ENCODE data around the gene HOXD10. TPM values are rescaled to one million over a fixed set of nuclear protein-coding genes. Genes with fewer than 3 reads are reported as not detected.

The HOXD10 gene
- total and polyA plus RNA-seq, 7 donors = 0.23 to 46.0 (median 10.7) TPM

DNA sequence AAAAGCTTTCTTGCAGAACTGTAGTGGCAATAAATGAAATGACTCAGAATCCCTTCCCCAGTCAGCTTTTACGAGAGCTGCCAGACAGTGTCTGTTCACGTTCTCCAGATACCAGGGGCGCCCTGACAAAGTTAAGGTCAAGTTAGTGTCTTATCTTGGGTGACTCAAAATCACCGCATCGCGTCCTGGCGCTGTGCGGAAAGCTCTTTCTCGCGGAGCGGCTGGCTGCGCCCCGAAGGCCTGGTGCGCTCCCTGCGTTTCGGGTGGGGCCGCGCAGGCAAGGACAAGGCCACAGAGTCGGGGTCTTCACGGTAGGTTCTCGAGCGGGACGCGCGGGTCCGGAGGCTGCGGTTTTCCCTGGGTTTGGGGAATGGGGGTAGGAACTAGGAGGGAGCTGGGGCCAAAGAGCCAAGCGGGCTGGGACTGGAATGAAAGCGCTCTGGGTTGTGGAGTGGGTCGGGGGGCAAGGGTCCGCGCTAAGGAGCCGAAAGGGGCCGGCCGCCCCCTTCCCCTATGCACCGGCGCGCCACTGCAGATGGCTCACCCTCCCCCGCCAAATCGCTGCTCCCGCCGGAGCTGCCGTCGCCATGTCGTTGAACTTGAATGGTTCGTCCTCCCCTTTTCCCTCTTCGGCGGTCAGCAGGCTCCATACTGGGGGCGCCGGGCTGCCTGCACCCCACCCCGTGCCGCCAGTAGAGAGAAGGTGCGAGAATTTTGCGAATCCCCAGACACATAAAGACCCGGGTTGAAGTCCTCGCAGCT lies 12.1 kb upstream of the HOXD10 start:
- intact Hi-C loops (cut with DNase I) = no loop called here
- Histone ChIP-seq H3K27ac (peak overlapping the region in 3 of 4 donors; percentile 92 to 96 (median 95)), H3K36me3 (peaks cover 0 to 6% (median 0%) of the 10 kb centered on the region in 4 donors), H3K4me3 (peak overlapping the region; percentile 59 to 65 (median 60)), H3K4me1 (peaks cover 0 to 66% (median 43%) of the 10 kb centered on the region in 4 donors), H3K27me3 (peaks cover 0 to 83% (median 15%) of the 10 kb centered on the region in 3 donors), H3K9me3 (no peaks in the 10 kb centered on the region)
- TF ChIP-seq POLR2A (IDR thresholded peaks at IDR 0.05) (peak in 1 of 2 donors; percentile 55), POLR2AphosphoS5 (IDR thresholded peaks at IDR 0.05) (peak; percentile 58 to 79 (median 76)), EP300 (IDR thresholded peaks at IDR 0.05) (no peak)
- TF ChIP-seq, protein P1, sequence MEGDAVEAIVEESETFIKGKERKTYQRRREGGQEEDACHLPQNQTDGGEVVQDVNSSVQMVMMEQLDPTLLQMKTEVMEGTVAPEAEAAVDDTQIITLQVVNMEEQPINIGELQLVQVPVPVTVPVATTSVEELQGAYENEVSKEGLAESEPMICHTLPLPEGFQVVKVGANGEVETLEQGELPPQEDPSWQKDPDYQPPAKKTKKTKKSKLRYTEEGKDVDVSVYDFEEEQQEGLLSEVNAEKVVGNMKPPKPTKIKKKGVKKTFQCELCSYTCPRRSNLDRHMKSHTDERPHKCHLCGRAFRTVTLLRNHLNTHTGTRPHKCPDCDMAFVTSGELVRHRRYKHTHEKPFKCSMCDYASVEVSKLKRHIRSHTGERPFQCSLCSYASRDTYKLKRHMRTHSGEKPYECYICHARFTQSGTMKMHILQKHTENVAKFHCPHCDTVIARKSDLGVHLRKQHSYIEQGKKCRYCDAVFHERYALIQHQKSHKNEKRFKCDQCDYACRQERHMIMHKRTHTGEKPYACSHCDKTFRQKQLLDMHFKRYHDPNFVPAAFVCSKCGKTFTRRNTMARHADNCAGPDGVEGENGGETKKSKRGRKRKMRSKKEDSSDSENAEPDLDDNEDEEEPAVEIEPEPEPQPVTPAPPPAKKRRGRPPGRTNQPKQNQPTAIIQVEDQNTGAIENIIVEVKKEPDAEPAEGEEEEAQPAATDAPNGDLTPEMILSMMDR (IDR thresholded peaks at IDR 0.05) = no peak
- peak; percentile 78 for DNase-seq
- WGBS, 2 donors = 4 to 5% methylated on average over 56 of the region's 56 CpGs

DNA sequence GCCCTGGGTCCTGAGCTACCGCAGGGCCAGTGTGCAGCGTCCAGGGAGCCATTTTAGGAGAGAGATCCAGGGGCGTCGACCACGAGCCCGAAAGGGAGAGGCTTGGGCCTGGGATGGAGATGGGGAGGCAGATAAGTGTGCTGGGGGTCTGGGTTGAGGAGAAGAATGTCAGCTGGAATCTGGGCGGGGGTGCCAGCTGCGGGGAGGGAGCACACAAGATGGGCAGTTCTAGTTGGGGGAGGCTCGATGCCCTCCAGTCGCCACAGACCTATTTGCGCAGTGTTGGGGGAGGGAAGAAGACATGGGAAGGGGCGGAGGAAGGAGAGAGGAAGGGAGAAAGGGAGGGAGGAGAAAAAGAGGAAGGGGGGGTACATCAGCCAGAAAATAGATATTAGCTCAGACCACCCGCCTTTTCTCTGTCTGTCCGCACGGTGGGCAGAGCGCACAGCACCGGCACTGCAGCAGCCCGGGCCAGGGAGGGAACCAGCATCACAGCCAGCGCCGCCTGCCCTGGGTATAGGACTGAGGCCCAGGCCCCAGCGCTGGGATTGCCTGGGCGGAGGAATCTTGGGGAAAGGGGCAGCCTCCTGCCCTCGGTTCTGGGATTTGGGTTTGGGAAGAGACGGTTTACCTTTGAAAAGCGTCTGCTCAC lies 11.4 kb upstream of the HOXD10 start:
- H3K9me3 ChIP-seq = no peaks in the 10 kb centered on the region
- H3K27me3 ChIP-seq = peaks cover 0 to 82% (median 13%) of the 10 kb centered on the region in 3 donors
- H3K27ac ChIP-seq = peak overlapping the region in 3 of 4 donors; percentile 92 to 96 (median 95)
- H3K4me3 ChIP-seq = peak overlapping the region; percentile 59 to 65 (median 60)
- intact Hi-C loops (cut with DNase I) = no loop called here
- DNase-seq = peak; percentile 74
- WGBS, 2 donors = 21 to 41% methylated on average over 25 of the region's 25 CpGs
- TF ChIP-seq POLR2AphosphoS5 (IDR thresholded peaks at IDR 0.05) (peak; percentile 55 to 77 (median 70)), EP300 (IDR thresholded peaks at IDR 0.05) (no peak), POLR2A (IDR thresholded peaks at IDR 0.05) (peak; percentile 34 to 37)
- TF ChIP-seq, protein P1 (IDR thresholded peaks at IDR 0.05) = no peak
- peaks cover 0 to 58% (median 44%) of the 10 kb centered on the region in 4 donors for H3K4me1 ChIP-seq
- H3K36me3 ChIP-seq = peaks cover 0 to 12% (median 0%) of the 10 kb centered on the region in 4 donors

DNA sequence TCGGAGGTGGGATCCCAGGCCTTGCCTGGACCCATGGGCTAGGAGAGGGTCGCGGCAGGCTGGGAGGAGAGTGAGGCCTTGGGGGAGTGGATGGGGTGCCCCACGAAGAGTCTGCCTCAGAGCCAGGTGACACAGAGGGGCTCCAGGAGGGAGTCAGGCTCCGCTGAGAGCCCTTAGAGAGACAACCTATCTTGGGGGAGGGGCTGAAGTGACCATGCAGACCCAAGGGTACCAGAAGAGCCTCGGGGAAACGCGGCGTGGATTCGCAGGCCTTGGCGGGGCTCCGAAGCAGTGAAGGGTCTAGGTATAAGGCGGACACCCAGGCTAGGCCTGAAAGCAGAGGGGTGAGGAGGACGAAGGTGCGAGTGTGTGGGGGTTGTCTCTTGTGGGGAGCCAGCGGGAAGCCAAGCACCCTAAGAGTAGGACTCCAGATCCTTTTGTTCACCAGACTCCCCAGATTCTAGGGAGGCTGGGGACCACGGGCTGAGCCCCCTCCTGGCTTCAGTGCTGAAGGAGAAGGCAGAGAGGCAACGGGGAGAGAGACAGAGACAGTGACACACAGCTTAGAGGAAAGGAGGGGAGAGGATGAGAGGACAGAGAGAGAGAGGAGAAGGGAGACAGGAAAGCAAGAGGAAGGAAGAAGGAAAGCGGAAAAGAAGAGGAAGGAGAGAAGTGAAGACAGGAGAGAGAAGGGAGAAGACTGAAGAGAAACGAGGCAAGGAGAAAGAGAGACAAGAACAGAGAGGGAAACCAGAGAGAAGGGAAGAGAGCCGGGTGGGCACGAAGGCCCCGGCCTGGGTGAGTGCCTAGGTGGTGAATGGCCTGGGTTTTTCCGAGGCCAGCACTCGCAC lies 10.6 kb upstream of the HOXD10 start:
- WGBS, 2 donors = 27 to 49% methylated on average over 25 of the region's 25 CpGs
- H3K9me3 ChIP-seq = no peaks in the 10 kb centered on the region
- intact Hi-C loops (cut with DNase I) = no loop called here
- H3K27ac ChIP-seq = peak overlapping the region in 3 of 4 donors; percentile 92 to 96 (median 95)
- DNase-seq = peak; percentile 66
- TF ChIP-seq, protein P1 (IDR thresholded peaks at IDR 0.05) = no peak
- TF ChIP-seq EP300 (IDR thresholded peaks at IDR 0.05) (no peak), POLR2A (IDR thresholded peaks at IDR 0.05) (no peak), POLR2AphosphoS5 (IDR thresholded peaks at IDR 0.05) (no peak)
- H3K4me3 ChIP-seq = peak overlapping the region; percentile 59 to 65 (median 60)
- peaks cover 0 to 18% (median 0%) of the 10 kb centered on the region in 4 donors for H3K36me3 ChIP-seq
- H3K4me1 ChIP-seq = peaks cover 0 to 56% (median 44%) of the 10 kb centered on the region in 4 donors
- H3K27me3 ChIP-seq = peaks cover 0 to 80% (median 6%) of the 10 kb centered on the region in 3 donors
